WTC11 (cell line): ENCODE measurements around the gene THUMPD3. TPM values are rescaled to one million over a fixed set of nuclear protein-coding genes. Genes with fewer than 3 reads are reported as not detected.

Experiments used
- ATAC-seq: fragments of 200-7000 bp; cut with Tn5 transposase; 2 replicates; pipeline ENCODE4 v1.10.0; 2021; ENCODE audit warnings: mild to moderate bottlenecking, moderate library complexity
- CTCF ChIA-PET: fragments of 300-600 bp; sonication (Branson Sonifier 250); formaldehyde crosslinking; loops from one replicate; lab custom pipeline; 2021; ENCODE audit warnings: antibody characterized with exemption; lab: Charles Lee
- POLR2A ChIA-PET: fragments of 350-600 bp; sonication (Branson Sonifier 250); formaldehyde crosslinking; loops from one replicate; lab custom pipeline; 2021; ENCODE audit warnings: antibody characterized with exemption; lab: Charles Lee
- DNase-seq: peaks from one replicate; pipeline ENCODE4 v3.0.0; 2021; ENCODE audit warnings: low spot score
- H3K27ac Mint-ChIP-seq: 2 replicates; pipeline ENCODE4 v1.8.0; 2021; ENCODE audit warnings: mixed read lengths
- H3K27me3 Mint-ChIP-seq: 2 replicates; pipeline ENCODE4 v1.8.0; 2021; ENCODE audit warnings: low read depth, mild to moderate bottlenecking, moderate library complexity, mixed read lengths
- H3K36me3 Mint-ChIP-seq: 2 replicates; pipeline ENCODE4 v1.8.0; 2021; ENCODE audit warnings: mixed read lengths
- H3K4me1 Mint-ChIP-seq: 2 replicates; pipeline ENCODE4 v1.8.0; 2022; ENCODE audit warnings: mixed read lengths
- H3K4me3 Mint-ChIP-seq: 2 replicates; pipeline ENCODE4 v1.8.0; 2021; ENCODE audit warnings: mild to moderate bottlenecking, moderate library complexity, mixed read lengths
- H3K9me3 Mint-ChIP-seq: 2 replicates; pipeline ENCODE4 v1.8.0; 2021; ENCODE audit warnings: mixed read lengths
- FOXP4 ChIP-seq: sonication (generic); formaldehyde crosslinking; IDR thresholded peaks from 2 replicates; pipeline ENCODE4 v1.8.0; 2022; ENCODE audit warnings: mild to moderate bottlenecking, missing genetic modification reagents
- GTF2I ChIP-seq: fragments of 250-450 bp; sonication (Bioruptor Pico); conservative IDR thresholded peaks from 2 replicates; pipeline ENCODE4 v1.4.0; 2021; ENCODE audit warnings: mild to moderate bottlenecking
- IRF1 ChIP-seq: sonication (generic); formaldehyde crosslinking; IDR thresholded peaks from 2 replicates; pipeline ENCODE4 v1.8.0; 2023; ENCODE audit warnings: missing genetic modification reagents
- IRF2 ChIP-seq: sonication (generic); formaldehyde crosslinking; IDR thresholded peaks from 2 replicates; pipeline ENCODE4 v1.8.0; 2022; ENCODE audit warnings: low read depth, missing genetic modification reagents, borderline replicate concordance
- NFE2L1 ChIP-seq: sonication (generic); formaldehyde crosslinking; IDR thresholded peaks from 2 replicates; pipeline ENCODE4 v1.8.1; 2023; ENCODE audit warnings: missing genetic modification reagents
- OVOL2 ChIP-seq: fragments of 250-450 bp; sonication (Bioruptor Pico); IDR thresholded peaks from 2 replicates; pipeline ENCODE4 v1.9.0; 2021; ENCODE audit warnings: mild to moderate bottlenecking, borderline replicate concordance
- STAT6 ChIP-seq: sonication (generic); formaldehyde crosslinking; conservative IDR thresholded peaks from 2 replicates; pipeline ENCODE4 v1.8.1; 2023; ENCODE audit warnings: mild to moderate bottlenecking, low read depth, missing genetic modification reagents, moderate library complexity
- TEAD4 ChIP-seq: sonication (generic); formaldehyde crosslinking; IDR thresholded peaks from 2 replicates; pipeline ENCODE4 v1.8.0; 2022; ENCODE audit warnings: mild to moderate bottlenecking, missing genetic modification reagents
- USF2 ChIP-seq: sonication (generic); formaldehyde crosslinking; IDR thresholded peaks from 2 replicates; pipeline ENCODE4 v1.8.1; 2023; ENCODE audit warnings: mild to moderate bottlenecking, missing genetic modification reagents, moderate library complexity
- ZNF121 ChIP-seq: sonication (generic); formaldehyde crosslinking; IDR thresholded peaks from 2 replicates; pipeline ENCODE4 v1.8.0; 2023; ENCODE audit warnings: missing genetic modification reagents
- ZNF232 ChIP-seq: sonication (generic); formaldehyde crosslinking; IDR thresholded peaks from 2 replicates; pipeline ENCODE4 v1.8.0; 2022; ENCODE audit warnings: mild to moderate bottlenecking, missing genetic modification reagents
- ZNF512 ChIP-seq: sonication (generic); formaldehyde crosslinking; IDR thresholded peaks from 2 replicates; pipeline ENCODE4 v1.8.1; 2022; ENCODE audit warnings: missing genetic modification reagents, borderline replicate concordance
- total RNA-seq: library from RNA; stranded (reverse); gene quantifications from 3 replicates; pipeline ENCODE4 v1.2.3, GENCODE V29; 2021

Gene THUMPD3
- total RNA-seq, 1 experiment from 2014 or later = 67.5 TPM

- Mint-ChIP-seq H3K9me3 (no peaks in the 10 kb centered on the region), H3K4me1 (peaks cover 39% of the 10 kb centered on the region), H3K36me3 (peaks cover 4% of the 10 kb centered on the region), H3K27ac (0 out of 2 replicates have a peak overlapping the region, but pooled peaks have one; percentile 80), H3K27me3 (no peaks in the 10 kb centered on the region), H3K4me3 (no peak overlapping the region)
- TF ChIP-seq ZNF512 (CRISPR knock-in tag) (no peak), USF2 (no peak), FOXP4 (CRISPR knock-in tag) (no peak), STAT6 (CRISPR knock-in tag) (no peak), NFE2L1 (CRISPR knock-in tag) (no peak), IRF1 (no peak), TEAD4 (CRISPR knock-in tag) (no peak), OVOL2 (CRISPR knock-in tag) (no peak), IRF2 (CRISPR knock-in tag) (no peak)
- DNase-seq (no peak), ATAC-seq (no peak)
- ChIA-PET POLR2A (interaction anchor here (0.9 to 1.8 kb wide), 2 partner anchors 17 to 19 kb away, joined by 3 to 6 read pairs; no protein-coding TSS in a partner anchor), CTCF (interaction anchor here (0.6 to 1.1 kb wide), 3 partner anchors 63 to 233 kb away, joined by 3 read pairs; no protein-coding TSS in a partner anchor)
These were observed 53.4 kb downstream of the THUMPD3 start for GRCh38 chr3:9416139-9416780.

GRCh38 chr3:9420850-9421549 is 58.1 kb downstream of the THUMPD3 start:
- Mint-ChIP-seq H3K9me3 (no peaks in the 10 kb centered on the region), H3K4me1 (peaks cover 37% of the 10 kb centered on the region), H3K36me3 (peaks cover 9% of the 10 kb centered on the region), H3K27me3 (no peaks in the 10 kb centered on the region), H3K4me3 (no peak overlapping the region), H3K27ac (peak overlapping the region; percentile 87)
- TF ChIP-seq ZNF232 (CRISPR knock-in tag) = no peak
- peak; percentile 92 for TF ChIP-seq GTF2I (CRISPR knock-in tag)
- TF ChIP-seq ZNF121 (CRISPR knock-in tag) = peak; percentile 98
- CTCF ChIA-PET = interaction anchor here (0.7 to 2.0 kb wide), 4 partner anchors 16 to 68 kb away, joined by 3 to 9 read pairs (median 5); no protein-coding TSS in a partner anchor
- DNase-seq = no peak
- POLR2A ChIA-PET = interaction anchor here (0.7 to 2.7 kb wide), 4 partner anchors 21 to 69 kb away, joined by 3 to 15 read pairs (median 5); partner anchors contain the start of gene THUMPD3
- ATAC-seq = no peak
